ENCODE data around the gene TPP2.

Gene TPP2

GRCh38 chr13:102686024-102686423, 89.2 kb downstream of the TPP2 start:
- no peak overlapping the region for H3K4ac ChIP-seq (ENCODE audit: low read depth in 1 of 2, low read length in 2 of 2)
- no peak for DNase-seq
- no peak overlapping the region for H4K8ac ChIP-seq (ENCODE audit: low read length)
- H3K4me1 ChIP-seq (ENCODE audit: control insufficient read depth, insufficient read depth, low read depth, low read length): peaks cover 5% of the 10 kb centered on the region
- H3K27me3 ChIP-seq (ENCODE audit: control insufficient read depth in 1 of 2, insufficient read depth in 1 of 2, low read length in 2 of 2): no peaks in the 10 kb centered on the region
- peaks cover 25% of the 10 kb centered on the region for H3K9me3 ChIP-seq (ENCODE audit: control insufficient read depth, low read length)
- WGBS: 100% methylated on average over 3 of the region's 3 CpGs
- no peak overlapping the region for H2BK5ac ChIP-seq (ENCODE audit: low read depth, low read length, poor library complexity, severe bottlenecking)
- no peak overlapping the region for H4K91ac ChIP-seq (ENCODE audit: low read length)
- H2BK15ac ChIP-seq (ENCODE audit: low read depth, poor library complexity, severe bottlenecking): no peak overlapping the region
- no peak overlapping the region for H2BK120ac ChIP-seq (ENCODE audit: low read depth, low read length)
- no peaks in the 10 kb centered on the region for H3K36me3 ChIP-seq (ENCODE audit: control insufficient read depth in 1 of 2, insufficient read depth in 2 of 2, low read depth in 1 of 2, low read length in 2 of 2)
- H3K27ac ChIP-seq (ENCODE audit: low read length, poor library complexity, severe bottlenecking): no peak overlapping the region
- H3K9ac ChIP-seq (ENCODE audit: low read length): no peak overlapping the region
- no peak overlapping the region for H3K23ac ChIP-seq (ENCODE audit: low read length in 2 of 2)
- H3K4me2 ChIP-seq (ENCODE audit: low read length, poor library complexity, severe bottlenecking): no peak overlapping the region
- no peak overlapping the region for H3K4me3 ChIP-seq (ENCODE audit: insufficient read depth in 1 of 2, low read depth in 1 of 2, low read length in 2 of 2)
- H2AFZ ChIP-seq (ENCODE audit: low read depth, low read length): no peak overlapping the region
- no peaks in the 10 kb centered on the region for H3K79me1 ChIP-seq (replicated peaks; ENCODE audit: low read length, poor library complexity, severe bottlenecking)
- H3K14ac ChIP-seq (ENCODE audit: low read length in 2 of 2): no peak overlapping the region
- no peak overlapping the region for H2BK12ac ChIP-seq (ENCODE audit: low read length in 2 of 2)
- H3K18ac ChIP-seq (ENCODE audit: low read depth in 1 of 2, low read length in 2 of 2): no peak overlapping the region
- no peak overlapping the region for H2AK5ac ChIP-seq (ENCODE audit: low read length, severe bottlenecking)

DNA sequence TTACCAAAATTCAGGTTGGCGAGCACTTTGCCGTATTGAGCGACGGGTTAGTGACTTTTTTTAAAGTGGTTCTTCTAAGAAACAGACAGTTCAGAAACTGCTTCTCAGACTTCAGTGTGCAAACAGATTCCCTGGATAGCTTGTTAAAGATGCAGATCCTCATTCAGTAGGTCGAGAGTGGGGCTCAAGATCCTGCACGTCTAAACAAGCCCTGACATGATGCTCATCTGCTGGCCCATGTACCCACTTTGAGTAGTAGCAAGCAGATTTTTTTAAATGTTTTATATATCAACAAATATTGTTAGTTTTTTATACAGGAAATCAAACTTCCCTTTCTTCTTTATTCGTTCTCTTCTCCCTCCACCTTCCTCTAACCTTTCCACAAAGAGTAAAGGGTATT, 90.7 kb downstream of the TPP2 start:
- Histone ChIP-seq H2AFZ (ENCODE audit: low read depth, low read length) (no peak overlapping the region), H3K18ac (ENCODE audit: low read depth in 1 of 2, low read length in 2 of 2) (no peak overlapping the region), H3K79me1 (replicated peaks; ENCODE audit: low read length, poor library complexity, severe bottlenecking) (no peaks in the 10 kb centered on the region), H3K27ac (ENCODE audit: low read length, poor library complexity, severe bottlenecking) (no peak overlapping the region), H2BK12ac (ENCODE audit: low read length in 2 of 2) (no peak overlapping the region), H3K4ac (ENCODE audit: low read depth in 1 of 2, low read length in 2 of 2) (no peak overlapping the region), H3K4me2 (ENCODE audit: low read length, poor library complexity, severe bottlenecking) (no peak overlapping the region), H3K36me3 (ENCODE audit: control insufficient read depth in 1 of 2, insufficient read depth in 2 of 2, low read depth in 1 of 2, low read length in 2 of 2) (no peaks in the 10 kb centered on the region), H2BK120ac (ENCODE audit: low read depth, low read length) (no peak overlapping the region), H3K23ac (ENCODE audit: low read length in 2 of 2) (no peak overlapping the region), H3K9ac (ENCODE audit: low read length) (no peak overlapping the region), H3K4me3 (ENCODE audit: insufficient read depth in 1 of 2, low read depth in 1 of 2, low read length in 2 of 2) (no peak overlapping the region), H2BK5ac (ENCODE audit: low read depth, low read length, poor library complexity, severe bottlenecking) (no peak overlapping the region), H3K14ac (ENCODE audit: low read length in 2 of 2) (no peak overlapping the region), H2AK5ac (ENCODE audit: low read length, severe bottlenecking) (no peak overlapping the region), H4K91ac (ENCODE audit: low read length) (no peak overlapping the region), H4K8ac (ENCODE audit: low read length) (no peak overlapping the region), H3K4me1 (ENCODE audit: control insufficient read depth, insufficient read depth, low read depth, low read length) (peaks cover 12% of the 10 kb centered on the region), H3K27me3 (ENCODE audit: control insufficient read depth in 1 of 2, insufficient read depth in 1 of 2, low read length in 2 of 2) (no peaks in the 10 kb centered on the region), H2BK15ac (ENCODE audit: low read depth, poor library complexity, severe bottlenecking) (no peak overlapping the region), H3K9me3 (ENCODE audit: control insufficient read depth, low read length) (peaks cover 14% of the 10 kb centered on the region)
- 96% methylated on average over 5 of the region's 7 CpGs for WGBS
- no peak for DNase-seq

DNA sequence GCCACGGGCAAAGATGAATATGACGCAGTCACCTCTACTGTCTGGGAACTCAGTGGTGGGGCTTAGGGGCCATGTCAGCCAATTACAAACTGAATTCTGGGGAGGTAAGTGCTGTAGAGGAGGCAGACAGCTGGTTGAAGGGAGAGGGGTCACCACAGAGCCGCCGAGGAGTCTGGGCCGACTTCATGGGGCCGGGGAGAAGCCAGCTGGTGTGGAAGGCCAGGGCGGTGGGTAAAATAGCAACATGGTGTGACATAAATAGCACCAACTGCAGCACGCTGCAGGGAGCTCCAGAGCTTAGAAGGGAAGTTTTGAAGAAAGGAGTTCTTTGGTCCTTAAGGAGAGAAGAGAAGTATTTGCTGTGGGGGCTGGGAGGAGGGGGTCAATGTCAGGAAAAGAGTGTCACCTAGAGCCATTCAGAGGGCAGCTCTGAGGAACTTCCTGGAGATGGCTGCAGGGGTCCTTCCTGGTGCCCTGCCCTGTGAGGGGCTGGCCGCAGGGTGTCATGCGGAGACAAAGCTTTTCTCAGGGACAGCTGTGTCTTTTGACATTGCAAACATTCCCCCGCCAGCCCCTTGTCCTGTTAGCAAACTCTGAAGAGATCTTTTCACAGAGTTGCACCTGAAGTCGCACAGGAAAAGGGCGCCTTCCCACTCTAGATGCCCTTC, 91.7 kb downstream of the TPP2 start:
- Histone ChIP-seq H2BK5ac (ENCODE audit: low read depth, low read length, poor library complexity, severe bottlenecking) (no peak overlapping the region), H3K4me3 (ENCODE audit: insufficient read depth in 1 of 2, low read depth in 1 of 2, low read length in 2 of 2) (no peak overlapping the region), H3K27ac (ENCODE audit: low read length, poor library complexity, severe bottlenecking) (no peak overlapping the region), H2BK15ac (ENCODE audit: low read depth, poor library complexity, severe bottlenecking) (no peak overlapping the region), H3K79me1 (replicated peaks; ENCODE audit: low read length, poor library complexity, severe bottlenecking) (no peaks in the 10 kb centered on the region), H3K14ac (ENCODE audit: low read length in 2 of 2) (no peak overlapping the region), H3K9ac (ENCODE audit: low read length) (no peak overlapping the region), H3K4ac (ENCODE audit: low read depth in 1 of 2, low read length in 2 of 2) (no peak overlapping the region), H3K23ac (ENCODE audit: low read length in 2 of 2) (no peak overlapping the region), H3K36me3 (ENCODE audit: control insufficient read depth in 1 of 2, insufficient read depth in 2 of 2, low read depth in 1 of 2, low read length in 2 of 2) (no peaks in the 10 kb centered on the region), H3K4me1 (ENCODE audit: control insufficient read depth, insufficient read depth, low read depth, low read length) (peaks cover 19% of the 10 kb centered on the region), H2BK12ac (ENCODE audit: low read length in 2 of 2) (no peak overlapping the region), H3K9me3 (ENCODE audit: control insufficient read depth, low read length) (peaks cover 6% of the 10 kb centered on the region), H4K91ac (ENCODE audit: low read length) (no peak overlapping the region), H2AFZ (ENCODE audit: low read depth, low read length) (no peak overlapping the region), H3K18ac (ENCODE audit: low read depth in 1 of 2, low read length in 2 of 2) (no peak overlapping the region), H3K4me2 (ENCODE audit: low read length, poor library complexity, severe bottlenecking) (no peak overlapping the region), H2BK120ac (ENCODE audit: low read depth, low read length) (no peak overlapping the region), H2AK5ac (ENCODE audit: low read length, severe bottlenecking) (peak overlapping the region; percentile 5), H3K27me3 (ENCODE audit: control insufficient read depth in 1 of 2, insufficient read depth in 1 of 2, low read length in 2 of 2) (no peaks in the 10 kb centered on the region), H4K8ac (ENCODE audit: low read length) (no peak overlapping the region)
- WGBS: 77% methylated on average over 12 of the region's 13 CpGs
- DNase-seq: no peak

DNA sequence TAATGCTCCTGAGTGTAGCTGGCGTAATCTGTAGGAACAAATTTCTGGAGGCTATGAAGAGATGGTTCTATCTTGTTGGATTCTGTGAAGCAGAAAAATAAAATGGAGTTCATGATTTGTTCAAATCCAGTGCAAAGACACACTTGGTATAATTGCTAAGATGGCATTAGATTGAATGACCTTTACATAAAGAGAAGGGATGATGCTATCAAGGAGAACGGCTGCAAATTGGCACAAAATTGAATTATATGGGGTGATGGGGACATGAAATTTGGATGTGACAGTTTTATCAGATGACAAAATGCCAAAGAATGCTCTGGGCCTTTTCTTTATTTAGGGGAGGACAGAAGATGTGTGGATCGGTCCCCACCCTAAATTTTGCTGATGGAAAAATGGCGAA, 94.1 kb downstream of the TPP2 start:
- Histone ChIP-seq H2BK15ac (ENCODE audit: low read depth, poor library complexity, severe bottlenecking) (no peak overlapping the region), H3K18ac (ENCODE audit: low read depth in 1 of 2, low read length in 2 of 2) (no peak overlapping the region), H3K4me1 (ENCODE audit: control insufficient read depth, insufficient read depth, low read depth, low read length) (peaks cover 19% of the 10 kb centered on the region), H3K27me3 (ENCODE audit: control insufficient read depth in 1 of 2, insufficient read depth in 1 of 2, low read length in 2 of 2) (peaks cover 0 to 10% of the 10 kb centered on the region in 2 experiments), H2AFZ (ENCODE audit: low read depth, low read length) (no peak overlapping the region), H2BK12ac (ENCODE audit: low read length in 2 of 2) (no peak overlapping the region), H3K14ac (ENCODE audit: low read length in 2 of 2) (no peak overlapping the region), H3K27ac (ENCODE audit: low read length, poor library complexity, severe bottlenecking) (no peak overlapping the region), H3K4ac (ENCODE audit: low read depth in 1 of 2, low read length in 2 of 2) (no peak overlapping the region), H3K4me3 (ENCODE audit: insufficient read depth in 1 of 2, low read depth in 1 of 2, low read length in 2 of 2) (no peak overlapping the region), H3K9me3 (ENCODE audit: control insufficient read depth, low read length) (no peaks in the 10 kb centered on the region), H2BK5ac (ENCODE audit: low read depth, low read length, poor library complexity, severe bottlenecking) (no peak overlapping the region), H4K8ac (ENCODE audit: low read length) (no peak overlapping the region), H4K91ac (ENCODE audit: low read length) (no peak overlapping the region), H3K79me1 (replicated peaks; ENCODE audit: low read length, poor library complexity, severe bottlenecking) (no peaks in the 10 kb centered on the region), H3K23ac (ENCODE audit: low read length in 2 of 2) (no peak overlapping the region), H3K9ac (ENCODE audit: low read length) (no peak overlapping the region), H3K4me2 (ENCODE audit: low read length, poor library complexity, severe bottlenecking) (no peak overlapping the region), H3K36me3 (ENCODE audit: control insufficient read depth in 1 of 2, insufficient read depth in 2 of 2, low read depth in 1 of 2, low read length in 2 of 2) (no peaks in the 10 kb centered on the region), H2AK5ac (ENCODE audit: low read length, severe bottlenecking) (peak overlapping the region; percentile 19), H2BK120ac (ENCODE audit: low read depth, low read length) (no peak overlapping the region)
- 97% methylated on average over 4 of the region's 4 CpGs for WGBS
- no peak for DNase-seq
